Fibroblast of lung (primary cell): ENCODE results near the gene GPNMB. TPM values are rescaled to one million over a fixed set of nuclear protein-coding genes. Genes with fewer than 3 reads are reported as not detected.

Source experiments
- DNase-seq, 2 donors: peaks; one replicate each; pipeline versions ENCODE4 v3.0.0 to v3.0.0-alpha.2; 2010; ENCODE audit warnings: low read depth in 2 of 2
- H2AFZ ChIP-seq: 2 replicates; pipeline ENCODE4 v1.5.1; 2012; ENCODE audit warnings: low read length, control low read depth, inconsistent platforms
- H3K27ac ChIP-seq: 2 replicates; pipeline ENCODE4 v1.5.1; 2011; ENCODE audit warnings: low read length, control low read depth; ENCODE audit not compliant: insufficient read depth
- H3K27me3 ChIP-seq: 2 replicates; pipeline ENCODE4 v1.5.1; 2011; ENCODE audit warnings: mild to moderate bottlenecking, low read length; ENCODE audit not compliant: control insufficient read depth, insufficient read depth
- H3K36me3 ChIP-seq: 2 replicates; pipeline ENCODE4 v1.5.1; 2011; ENCODE audit warnings: low read length; ENCODE audit not compliant: control insufficient read depth, insufficient read depth
- H3K4me1 ChIP-seq: 2 replicates; pipeline ENCODE4 v1.5.1; 2011; ENCODE audit warnings: low read length; ENCODE audit not compliant: control insufficient read depth, insufficient read depth; ENCODE audit errors: extremely low read depth
- H3K4me2 ChIP-seq: 2 replicates; pipeline ENCODE4 v1.5.1; 2011; ENCODE audit warnings: low read length, control low read depth; ENCODE audit not compliant: insufficient read depth; ENCODE audit errors: extremely low read depth
- H3K4me3 ChIP-seq, 4 experiments: fragments of 200-600 bp in 1 of 4; sonication (generic) in 1 of 4; replicated peaks in 1 of 4; 2 replicates each; pipeline ENCODE4 v1.5.1; 2011 to 2016; ENCODE audit warnings: low read length in 4 of 4, low read depth in 3 of 4, mild to moderate bottlenecking in 3 of 4, control low read depth in 2 of 4, inconsistent platforms in 1 of 4, mixed read lengths in 1 of 4; ENCODE audit not compliant: insufficient read depth in 1 of 4; ENCODE audit errors: control extremely low read depth in 1 of 4
- H3K79me2 ChIP-seq: 2 replicates; pipeline ENCODE4 v1.5.1; 2012; ENCODE audit warnings: mild to moderate bottlenecking, low read length, inconsistent platforms; ENCODE audit not compliant: control insufficient read depth, insufficient read depth
- H3K9ac ChIP-seq: 2 replicates; pipeline ENCODE4 v1.5.1; 2011; ENCODE audit warnings: mild to moderate bottlenecking, low read length, control low read depth; ENCODE audit not compliant: insufficient read depth
- H3K9me3 ChIP-seq: 2 replicates; pipeline ENCODE4 v1.5.1; 2012; ENCODE audit warnings: low read depth, low read length; ENCODE audit not compliant: control insufficient read depth, insufficient read depth
- H4K20me1 ChIP-seq: 2 replicates; pipeline ENCODE4 v1.5.1; 2011; ENCODE audit warnings: low read length; ENCODE audit not compliant: control insufficient read depth, insufficient read depth; ENCODE audit errors: extremely low read depth
- CTCF ChIP-seq, 2 donors: IDR thresholded peaks in 1 of 2; conservative IDR thresholded peaks in 1 of 2; 1 replicate in 1 of 2; 2 replicates in 1 of 2; pipeline ENCODE4 v1.5.1; 2011 to 2012; ENCODE audit warnings: low read length in 2 of 2, control low read depth in 1 of 2, inconsistent platforms in 1 of 2, low read depth in 1 of 2, mild to moderate bottlenecking in 1 of 2
- EZH2 ChIP-seq: IDR thresholded peaks from 2 replicates; pipeline ENCODE4 v1.5.1; 2012; ENCODE audit warnings: low read length, control low read depth, mild to moderate bottlenecking; ENCODE audit errors: missing control alignments
- polyA plus RNA-seq, 2 donors: library from polyadenylated mRNA; depleted of rRNA in 1 of 2; stranded (reverse) in 1 of 2; unstranded in 1 of 2; fragments of >200 nt; gene quantifications; 2 replicates each; pipeline ENCODE4 v1.2.1, GENCODE V29; 2011 to 2012; ENCODE audit warnings: missing spikeins in 1 of 2
- total RNA-seq: library from RNA; depleted of rRNA; stranded (reverse); fragments of >200 nt; gene quantifications from 2 replicates; pipeline ENCODE4 v1.2.1, GENCODE V29; 2014

The GPNMB gene
- total and polyA plus RNA-seq, 2 donors (not counting 1 experiment from before 2014, with no cell fraction given): 114 to 177 TPM

DNA sequence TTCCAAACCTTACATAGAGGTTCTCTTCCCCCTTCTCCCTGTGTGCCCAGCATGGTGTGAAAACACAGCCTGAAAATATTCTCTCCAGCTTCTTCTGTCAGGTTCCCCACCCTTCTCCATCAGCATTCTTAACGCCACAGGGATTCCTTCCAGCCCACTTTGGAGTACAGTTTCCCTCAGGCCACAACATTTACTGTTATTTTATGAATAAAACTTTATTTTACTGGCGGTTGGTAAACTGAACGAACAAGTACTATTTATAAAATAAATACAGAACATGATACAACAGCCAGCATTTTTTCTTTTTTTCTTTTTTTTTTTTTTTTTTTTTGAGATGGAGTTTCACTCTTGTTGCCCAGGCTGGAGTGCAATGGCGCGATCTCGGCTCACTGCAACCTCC lies 31.6 kb upstream of the GPNMB start:
- no peaks in the 10 kb centered on the region for H3K9me3 ChIP-seq
- no peak for DNase-seq
- H3K4me1 ChIP-seq: no peaks in the 10 kb centered on the region
- H3K79me2 ChIP-seq: no peaks in the 10 kb centered on the region
- TF ChIP-seq EZH2: no peak
- no peak overlapping the region for H3K4me3 ChIP-seq
- H3K36me3 ChIP-seq: no peaks in the 10 kb centered on the region
- H4K20me1 ChIP-seq: no peaks in the 10 kb centered on the region
- no peak overlapping the region for H2AFZ ChIP-seq
- no peaks in the 10 kb centered on the region for H3K27me3 ChIP-seq
- no peak overlapping the region for H3K4me2 ChIP-seq
- H3K27ac ChIP-seq: no peak overlapping the region
- no peak overlapping the region for H3K9ac ChIP-seq

GRCh38 chr7:23216021-23216420 lies 30.6 kb upstream of the GPNMB start:
- no peak overlapping the region for H3K4me3 ChIP-seq
- no peak overlapping the region for H2AFZ ChIP-seq
- no peaks in the 10 kb centered on the region for H3K4me1 ChIP-seq
- H3K36me3 ChIP-seq: no peaks in the 10 kb centered on the region
- no peak overlapping the region for H3K27ac ChIP-seq
- H3K27me3 ChIP-seq: peaks cover 2% of the 10 kb centered on the region
- no peak overlapping the region for H3K4me2 ChIP-seq
- no peaks in the 10 kb centered on the region for H3K79me2 ChIP-seq
- H3K9me3 ChIP-seq: no peaks in the 10 kb centered on the region
- DNase-seq: no peak
- TF ChIP-seq CTCF (conservative IDR thresholded peaks at IDR 0.05 in 1 of 2, IDR thresholded peaks at IDR 0.05 in 1 of 2; ENCODE audit: low read depth in 1 of 2, low read length in 2 of 2) (no peak), EZH2 (no peak)
- H4K20me1 ChIP-seq: no peaks in the 10 kb centered on the region
- no peak overlapping the region for H3K9ac ChIP-seq

DNA sequence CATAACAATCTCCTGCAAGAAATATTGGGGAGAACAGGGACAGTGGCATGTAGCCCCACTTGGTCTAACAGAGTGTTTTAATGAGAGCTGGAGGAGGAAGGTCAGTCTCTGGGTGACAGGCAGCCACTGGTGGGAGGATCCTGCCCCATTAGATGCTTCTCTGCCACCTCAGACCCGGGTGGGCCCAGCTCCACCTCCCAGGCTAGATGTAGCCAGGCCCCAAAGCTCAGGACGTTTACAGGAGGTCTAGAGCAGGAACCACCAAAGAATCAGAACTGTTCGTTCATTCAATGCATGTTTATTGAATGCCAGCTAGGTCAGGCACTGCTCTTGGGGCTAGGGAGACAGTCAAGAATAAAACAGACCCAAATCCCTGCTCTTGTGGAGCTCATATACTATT lies 28.4 kb upstream of the GPNMB start:
- Histone ChIP-seq H4K20me1 (no peaks in the 10 kb centered on the region), H2AFZ (no peak overlapping the region), H3K27ac (no peak overlapping the region), H3K9ac (no peak overlapping the region), H3K4me2 (no peak overlapping the region), H3K27me3 (peaks cover 3% of the 10 kb centered on the region), H3K4me3 (no peak overlapping the region), H3K4me1 (no peaks in the 10 kb centered on the region), H3K9me3 (no peaks in the 10 kb centered on the region), H3K79me2 (no peaks in the 10 kb centered on the region), H3K36me3 (no peaks in the 10 kb centered on the region)
- DNase-seq: no peak
- no peak for TF ChIP-seq EZH2
- TF ChIP-seq CTCF (conservative IDR thresholded peaks at IDR 0.05 in 1 of 2, IDR thresholded peaks at IDR 0.05 in 1 of 2; ENCODE audit: low read depth in 1 of 2, low read length in 2 of 2): no peak
